Mucosa of descending colon (tissue), 3 donors: ENCODE data around the gene TGM4. TPM values are rescaled to one million over a fixed set of nuclear protein-coding genes. Genes with fewer than 3 reads are reported as not detected.

Experiments used
- ATAC-seq: fragments of 200-7000 bp; cut with Tn5 transposase; one replicate; pipeline ENCODE4 v1.9.1; 2020; ENCODE audit warnings: mild to moderate bottlenecking, moderate library complexity
- DNase-seq, 3 donors: peaks; one replicate each; pipeline ENCODE4 v3.0.0-alpha.2; 2020
- H3K36me3 ChIP-seq: fragments of 200-600 bp; one replicate; pipeline ENCODE4 v1.8.0; 2021; ENCODE audit warnings: low read depth, mild to moderate bottlenecking
- H3K4me1 ChIP-seq: fragments of 200-600 bp; one replicate; pipeline ENCODE4 v1.8.0; 2021; ENCODE audit warnings: low read depth, mild to moderate bottlenecking
- H3K4me3 ChIP-seq: fragments of 200-600 bp; one replicate; pipeline ENCODE4 v1.8.0; 2021; ENCODE audit warnings: mild to moderate bottlenecking
- H3K9me3 ChIP-seq: fragments of 200-600 bp; one replicate; pipeline ENCODE4 v1.8.0; 2021; ENCODE audit warnings: mild to moderate bottlenecking
- CTCF ChIP-seq: fragments of 200-600 bp; IDR thresholded peaks from one replicate; pipeline ENCODE4 v1.8.0; 2022; ENCODE audit warnings: antibody characterized with exemption, mild to moderate bottlenecking
- intact Hi-C, 2 donors: fragments of 100-400 bp; cut with DNase I in 1 of 2; cut with micrococcal nuclease in 1 of 2; formaldehyde crosslinking; loops; one replicate each; pipeline versions ENCODE4 v1.11.0 to v1.11.1; 2022; cut with DNase I, micrococcal nuclease
- total RNA-seq, 3 donors: library from RNA; stranded (reverse); fragmentation: NEBNext Ultra II Directional in 2 of 3; extraction: Animal tissue kit (Norgen Biotek cat#: 25700) in 2 of 3; gene quantifications; one replicate each; pipeline versions ENCODE4 v1.2.1 to v1.2.4, GENCODE V29; 2021 to 2023
- donor health status: DM: no; HTN: no; CAD: no; lungs with moderate emphysema.
- donor health status: DM: no; HTN: no; CAD: no.
- donor health status: DM: no; HTN: yes; CAD: no.

Gene TGM4
- total RNA-seq, 3 donors from 2014 or later: not detected

GRCh38 chr3:44926921-44927320, 52.5 kb downstream of the TGM4 start:
- Histone ChIP-seq H3K4me3 (no peak overlapping the region), H3K4me1 (no peaks in the 10 kb centered on the region), H3K9me3 (no peaks in the 10 kb centered on the region), H3K36me3 (peaks cover 4% of the 10 kb centered on the region)
- no peak for ATAC-seq
- no peak for DNase-seq
- no peak for TF ChIP-seq CTCF
- intact Hi-C loops: no loop called here

DNA sequence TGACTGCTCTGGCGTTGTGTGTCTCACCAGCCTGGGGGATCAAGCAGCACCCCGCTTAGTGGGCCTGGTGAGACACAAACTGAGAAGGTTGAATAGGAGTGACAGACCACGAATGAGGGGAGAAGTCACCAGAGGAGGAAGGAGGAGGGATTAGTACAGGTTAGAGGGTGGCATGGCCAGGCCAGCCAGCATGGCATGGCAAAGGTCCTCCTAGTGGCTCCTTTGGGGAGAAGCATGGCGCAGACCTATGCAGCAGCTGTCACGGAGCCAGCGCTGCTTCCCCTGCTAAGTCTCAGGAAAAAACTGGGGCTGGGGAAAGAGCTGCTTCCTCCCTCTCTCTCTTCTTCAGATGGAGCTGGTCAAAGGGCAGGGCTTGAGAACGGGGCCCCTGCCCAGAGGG, 53.0 kb downstream of the TGM4 start:
- ATAC-seq (no peak), DNase-seq (no peak)
- intact Hi-C loops: no loop called here
- Histone ChIP-seq H3K4me1 (no peaks in the 10 kb centered on the region), H3K9me3 (no peaks in the 10 kb centered on the region), H3K4me3 (no peak overlapping the region), H3K36me3 (peaks cover 4% of the 10 kb centered on the region)
- TF ChIP-seq CTCF: no peak

DNA sequence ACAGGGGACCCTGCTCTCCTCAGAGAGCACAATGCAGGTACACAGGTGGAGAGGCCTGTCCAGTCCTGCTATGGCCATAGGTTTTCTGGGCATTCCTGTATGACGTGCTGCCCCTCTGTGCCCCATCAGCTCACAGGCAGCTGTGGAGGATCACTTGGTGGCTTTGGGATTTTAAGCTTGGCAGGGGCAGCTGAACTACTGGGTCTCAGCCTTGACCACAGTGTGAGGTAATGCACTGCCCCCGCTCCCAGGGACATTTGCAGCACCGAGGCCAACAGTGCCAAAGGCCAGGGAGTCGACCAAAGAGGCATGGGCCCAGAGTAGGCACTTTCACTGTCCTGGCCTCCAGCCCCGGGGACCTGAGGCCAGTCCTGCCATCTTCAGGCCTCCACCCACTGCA, 55.4 kb downstream of the TGM4 start:
- Histone ChIP-seq H3K9me3 (no peaks in the 10 kb centered on the region), H3K36me3 (peaks cover 4% of the 10 kb centered on the region), H3K4me3 (no peak overlapping the region), H3K4me1 (no peaks in the 10 kb centered on the region)
- DNase-seq (no peak), ATAC-seq (no peak)
- TF ChIP-seq CTCF: no peak
- intact Hi-C loops: no loop called here

DNA sequence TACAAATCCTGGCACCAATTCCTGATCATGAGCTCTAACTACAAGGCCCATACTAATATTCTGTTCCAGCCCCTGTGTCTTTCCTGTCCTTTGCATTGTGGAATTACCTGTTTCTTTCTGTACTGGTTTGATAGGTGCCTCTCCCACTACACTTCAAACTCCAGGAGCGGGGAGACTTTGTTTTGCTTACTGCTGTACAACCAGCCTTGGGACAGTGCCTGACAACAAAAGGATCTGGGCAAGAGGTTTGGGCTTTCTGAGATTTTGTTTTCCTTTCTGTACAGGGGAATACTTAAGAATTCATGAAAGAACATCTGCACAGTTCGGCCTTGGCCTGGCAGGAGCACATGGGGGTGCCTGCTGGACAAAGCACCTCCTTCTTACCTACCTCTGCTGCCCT, 56.5 kb downstream of the TGM4 start:
- ATAC-seq: no peak
- H3K9me3 ChIP-seq: no peaks in the 10 kb centered on the region
- TF ChIP-seq CTCF: no peak
- no peaks in the 10 kb centered on the region for H3K4me1 ChIP-seq
- H3K36me3 ChIP-seq: peaks cover 4% of the 10 kb centered on the region
- intact Hi-C loops: no loop called here
- no peak overlapping the region for H3K4me3 ChIP-seq
- DNase-seq: no peak

GRCh38 chr3:44931791-44932190, 57.4 kb downstream of the TGM4 start:
- no peak for DNase-seq
- Histone ChIP-seq H3K9me3 (no peaks in the 10 kb centered on the region), H3K4me1 (no peaks in the 10 kb centered on the region), H3K4me3 (no peak overlapping the region), H3K36me3 (peaks cover 4% of the 10 kb centered on the region)
- no peak for ATAC-seq
- intact Hi-C loops: no loop called here
- TF ChIP-seq CTCF: no peak

GRCh38 chr3:44932271-44932670, 57.9 kb downstream of the TGM4 start:
- ATAC-seq: no peak
- Histone ChIP-seq H3K9me3 (no peaks in the 10 kb centered on the region), H3K36me3 (peaks cover 4% of the 10 kb centered on the region), H3K4me1 (no peaks in the 10 kb centered on the region), H3K4me3 (no peak overlapping the region)
- no peak for DNase-seq
- TF ChIP-seq CTCF: no peak
- intact Hi-C loops: no loop called here
